RWPE2 (cell line): ENCODE data around the gene LITAF.

Source experiments
- ATAC-seq: fragments of 200-7000 bp; cut with Tn5 transposase; 3 replicates; pipeline ENCODE4 v1.9.1; 2021; ENCODE audit warnings: low read depth
- DNase-seq: peaks from one replicate; pipeline ENCODE4 v3.0.0-alpha.2; 2020; ENCODE audit warnings: low spot score
- H3K27ac ChIP-seq: fragments of 450-650 bp; 2 replicates; pipeline ENCODE4 v1.5.1; 2017; ENCODE audit warnings: mild to moderate bottlenecking; ENCODE audit not compliant: poor library complexity, severe bottlenecking
- H3K27me3 ChIP-seq: fragments of 250-450 bp; sonication (Bioruptor Pico); 2 replicates; pipeline ENCODE4 v1.5.1; 2021; ENCODE audit warnings: mild to moderate bottlenecking, moderate library complexity; ENCODE audit not compliant: insufficient read depth, poor library complexity, severe bottlenecking
- H3K36me3 ChIP-seq: fragments of 250-450 bp; sonication (Bioruptor Pico); 2 replicates; pipeline ENCODE4 v1.5.1; 2020; ENCODE audit warnings: low read depth, mild to moderate bottlenecking, moderate library complexity
- H3K4me1 ChIP-seq: fragments of 250-450 bp; sonication (Bioruptor Pico); 2 replicates; pipeline ENCODE4 v1.5.1; 2021; ENCODE audit warnings: mild to moderate bottlenecking, moderate library complexity; ENCODE audit not compliant: insufficient read depth, poor library complexity, severe bottlenecking
- H3K4me3 ChIP-seq: fragments of 250-450 bp; sonication (Bioruptor Pico); 2 replicates; pipeline ENCODE4 v1.5.1; 2021; ENCODE audit warnings: mild to moderate bottlenecking, moderate library complexity; ENCODE audit not compliant: severe bottlenecking
- H3K9me3 ChIP-seq: fragments of 250-450 bp; sonication (Bioruptor Pico); 2 replicates; pipeline ENCODE4 v1.5.1; 2021; ENCODE audit warnings: mild to moderate bottlenecking, moderate library complexity; ENCODE audit not compliant: severe bottlenecking
- TF ChIP-seq, protein P1 (sequence below): fragments of 450-650 bp; IDR thresholded peaks from one replicate; pipeline ENCODE4 v1.5.1; 2017; ENCODE audit warnings: mild to moderate bottlenecking, moderate library complexity; ENCODE audit not compliant: poor library complexity, severe bottlenecking

LITAF gene

DNA sequence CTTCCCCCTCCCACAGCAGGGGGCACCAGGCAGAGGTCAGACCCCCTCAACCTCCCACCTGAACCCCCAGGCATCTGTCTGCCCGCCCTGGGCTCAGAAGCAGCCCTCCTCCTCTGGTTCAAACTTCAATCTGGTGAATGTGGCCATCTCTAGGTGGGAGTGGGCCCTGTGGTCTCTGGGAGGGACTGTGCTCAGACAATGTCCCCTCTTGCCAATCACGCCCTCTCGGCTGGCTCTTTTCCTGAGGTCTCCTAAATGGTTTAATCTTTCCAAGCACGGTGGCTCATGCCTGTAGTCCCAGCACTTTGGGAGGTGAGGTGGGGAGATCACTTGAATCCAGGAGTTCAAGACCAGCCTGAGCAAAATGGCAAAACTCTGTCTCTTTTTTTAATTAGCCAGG is 15.2 kb downstream of the LITAF start:
- DNase-seq, result no peak
- TF ChIP-seq, protein P1, sequence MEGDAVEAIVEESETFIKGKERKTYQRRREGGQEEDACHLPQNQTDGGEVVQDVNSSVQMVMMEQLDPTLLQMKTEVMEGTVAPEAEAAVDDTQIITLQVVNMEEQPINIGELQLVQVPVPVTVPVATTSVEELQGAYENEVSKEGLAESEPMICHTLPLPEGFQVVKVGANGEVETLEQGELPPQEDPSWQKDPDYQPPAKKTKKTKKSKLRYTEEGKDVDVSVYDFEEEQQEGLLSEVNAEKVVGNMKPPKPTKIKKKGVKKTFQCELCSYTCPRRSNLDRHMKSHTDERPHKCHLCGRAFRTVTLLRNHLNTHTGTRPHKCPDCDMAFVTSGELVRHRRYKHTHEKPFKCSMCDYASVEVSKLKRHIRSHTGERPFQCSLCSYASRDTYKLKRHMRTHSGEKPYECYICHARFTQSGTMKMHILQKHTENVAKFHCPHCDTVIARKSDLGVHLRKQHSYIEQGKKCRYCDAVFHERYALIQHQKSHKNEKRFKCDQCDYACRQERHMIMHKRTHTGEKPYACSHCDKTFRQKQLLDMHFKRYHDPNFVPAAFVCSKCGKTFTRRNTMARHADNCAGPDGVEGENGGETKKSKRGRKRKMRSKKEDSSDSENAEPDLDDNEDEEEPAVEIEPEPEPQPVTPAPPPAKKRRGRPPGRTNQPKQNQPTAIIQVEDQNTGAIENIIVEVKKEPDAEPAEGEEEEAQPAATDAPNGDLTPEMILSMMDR, result no peak
- Histone ChIP-seq H3K27me3 (no peaks in the 10 kb centered on the region), H3K4me1 (peaks cover 7% of the 10 kb centered on the region), H3K4me3 (no peak overlapping the region), H3K9me3 (no peaks in the 10 kb centered on the region), H3K27ac (no peak overlapping the region), H3K36me3 (peaks cover 34% of the 10 kb centered on the region)
- no peak for ATAC-seq

GRCh38 chr16:11570806-11571205 is 15.9 kb downstream of the LITAF start:
- TF ChIP-seq, protein P1, result no peak
- no peak overlapping the region for H3K27ac ChIP-seq
- H3K9me3 ChIP-seq, result no peaks in the 10 kb centered on the region
- H3K4me1 ChIP-seq, result peaks cover 6% of the 10 kb centered on the region
- no peaks in the 10 kb centered on the region for H3K27me3 ChIP-seq
- DNase-seq, result no peak
- no peak for ATAC-seq
- H3K36me3 ChIP-seq, result peaks cover 37% of the 10 kb centered on the region
- H3K4me3 ChIP-seq, result no peak overlapping the region

DNA sequence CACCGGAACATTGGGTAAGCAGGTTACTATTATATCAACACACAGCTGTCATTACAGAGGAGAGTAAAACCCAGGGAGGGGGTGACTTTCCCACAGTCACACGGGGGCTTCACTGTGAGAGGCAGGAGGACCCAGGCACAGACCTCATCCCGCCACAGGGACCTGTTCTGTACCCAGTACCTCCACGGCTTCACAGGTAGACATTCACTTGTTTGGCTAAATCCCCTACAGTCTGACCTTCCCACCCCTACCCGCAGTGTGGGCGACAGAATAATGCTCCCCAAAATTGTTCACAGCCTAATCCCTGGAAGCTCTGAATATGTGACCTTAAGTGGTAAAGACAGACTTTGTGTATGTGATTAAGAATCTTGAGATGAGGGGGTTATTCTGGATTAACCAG is 16.5 kb downstream of the LITAF start:
- no peaks in the 10 kb centered on the region for H3K9me3 ChIP-seq
- no peak overlapping the region for H3K27ac ChIP-seq
- ATAC-seq, result no peak
- TF ChIP-seq, protein P1, result no peak
- no peak for DNase-seq
- no peak overlapping the region for H3K4me3 ChIP-seq
- peaks cover 6% of the 10 kb centered on the region for H3K4me1 ChIP-seq
- no peaks in the 10 kb centered on the region for H3K27me3 ChIP-seq
- H3K36me3 ChIP-seq, result peaks cover 35% of the 10 kb centered on the region

- H3K9me3 ChIP-seq, result no peaks in the 10 kb centered on the region
- H3K27ac ChIP-seq, result no peak overlapping the region
- peaks cover 21% of the 10 kb centered on the region for H3K4me1 ChIP-seq
- H3K27me3 ChIP-seq, result no peaks in the 10 kb centered on the region
- no peak overlapping the region for H3K4me3 ChIP-seq
- no peak for ATAC-seq
- TF ChIP-seq, protein P1, result no peak
- peaks cover 29% of the 10 kb centered on the region for H3K36me3 ChIP-seq
- DNase-seq, result no peak
Measured at GRCh38 chr16:11566398-11566797, 20.3 kb downstream of the LITAF start.

DNA sequence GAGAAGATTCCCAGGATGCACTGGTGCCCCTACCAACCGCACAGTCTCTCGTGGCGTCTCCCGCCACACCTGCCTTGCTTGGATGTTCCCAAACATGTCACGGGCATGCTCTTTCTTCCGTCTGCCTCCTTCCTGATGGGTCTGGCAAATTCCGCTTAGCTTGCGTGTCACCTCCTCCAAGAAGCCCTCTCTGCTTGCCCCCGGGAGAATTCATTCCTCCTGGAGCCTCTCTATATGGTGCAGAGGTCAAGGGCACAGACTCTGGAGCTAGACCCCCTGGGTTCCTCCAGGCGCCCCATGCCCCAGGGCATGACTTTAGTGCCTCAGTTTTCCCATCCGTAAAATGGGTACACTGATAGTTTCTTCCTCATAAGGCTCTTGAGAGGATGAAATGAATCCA is 21.1 kb downstream of the LITAF start:
- Histone ChIP-seq H3K27me3 (no peaks in the 10 kb centered on the region), H3K4me1 (peaks cover 28% of the 10 kb centered on the region), H3K27ac (no peak overlapping the region), H3K4me3 (no peak overlapping the region), H3K9me3 (no peaks in the 10 kb centered on the region), H3K36me3 (peaks cover 34% of the 10 kb centered on the region)
- ATAC-seq (no peak), DNase-seq (no peak)
- TF ChIP-seq, protein P1, result no peak
